LHCN-M2 (cell line): Measurements from ENCODE around the gene DMD. TPM values are rescaled to one million over a fixed set of nuclear protein-coding genes. Genes with fewer than 3 reads are reported as not detected.

ENCODE experiments used
- DNase-seq: peaks from one replicate; pipeline ENCODE4 v3.0.0-alpha.2; 2012; ENCODE audit warnings: low read depth
- total RNA-seq: library from RNA; depleted of rRNA; stranded (reverse); fragments of >200 nt; gene quantifications from 2 replicates; pipeline ENCODE4 v1.2.3, GENCODE V29; 2014

Gene DMD
- total RNA-seq, 1 experiment from 2014 or later, result 7.4 TPM

DNA sequence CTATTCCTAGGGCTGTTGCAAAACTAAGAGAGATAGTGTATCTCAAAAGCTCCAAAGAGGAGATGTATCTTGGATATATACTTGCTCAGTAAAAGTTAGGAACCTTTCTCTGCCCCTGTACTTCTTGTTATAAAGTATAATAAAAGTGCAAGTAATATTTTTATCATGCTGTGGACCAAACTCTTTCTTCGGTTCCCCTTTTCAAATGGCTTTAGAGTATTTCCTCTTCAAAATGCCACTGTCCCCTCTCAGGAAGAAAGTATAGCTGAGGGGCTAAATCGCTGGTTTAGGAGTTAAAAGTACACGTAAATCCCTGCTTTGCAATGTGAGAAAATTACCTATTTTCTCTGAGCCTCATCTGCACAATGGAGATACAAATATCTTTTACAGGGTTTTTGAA is 1970.4 kb downstream of the DMD start:
- no peak for DNase-seq

DNA sequence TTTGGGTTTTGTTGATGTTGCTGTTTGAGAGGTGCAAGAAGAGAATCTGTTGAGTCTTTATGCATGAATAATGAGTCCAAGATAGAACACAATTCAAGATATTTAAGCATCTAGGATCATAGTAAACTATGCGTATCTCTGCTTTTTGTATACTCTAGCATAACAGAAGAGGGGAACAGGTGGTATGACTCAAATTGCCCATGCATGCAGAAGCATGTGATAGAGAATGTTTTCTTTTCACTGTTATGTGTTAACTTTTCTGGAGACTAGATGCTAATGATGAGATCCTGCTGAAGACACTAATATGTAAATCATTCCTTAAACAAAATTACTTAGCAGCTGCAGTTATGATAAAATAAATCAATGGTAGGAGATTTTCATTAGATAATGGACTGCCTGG is 1974.2 kb downstream of the DMD start:
- DNase-seq, result peak; percentile 27

DNA sequence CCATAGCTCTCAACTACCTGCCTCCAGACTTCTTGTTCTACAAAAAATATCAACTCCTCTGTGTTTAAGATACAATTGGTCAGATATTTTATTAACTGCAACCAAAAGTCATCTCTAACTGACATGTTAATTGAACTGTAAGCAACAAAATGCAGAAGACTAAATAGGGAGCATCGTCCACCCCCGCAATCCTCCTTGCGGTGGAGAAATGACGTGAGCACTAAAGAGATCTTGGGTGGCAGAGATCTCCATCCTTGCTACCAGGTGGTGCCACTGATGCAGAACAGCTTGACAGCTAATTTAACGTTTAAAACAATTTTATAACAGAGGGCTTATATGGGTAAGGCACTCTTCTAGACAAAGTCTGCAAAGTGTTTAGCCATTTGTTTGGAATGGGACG is 1975.1 kb downstream of the DMD start:
- DNase-seq, result no peak

DNA sequence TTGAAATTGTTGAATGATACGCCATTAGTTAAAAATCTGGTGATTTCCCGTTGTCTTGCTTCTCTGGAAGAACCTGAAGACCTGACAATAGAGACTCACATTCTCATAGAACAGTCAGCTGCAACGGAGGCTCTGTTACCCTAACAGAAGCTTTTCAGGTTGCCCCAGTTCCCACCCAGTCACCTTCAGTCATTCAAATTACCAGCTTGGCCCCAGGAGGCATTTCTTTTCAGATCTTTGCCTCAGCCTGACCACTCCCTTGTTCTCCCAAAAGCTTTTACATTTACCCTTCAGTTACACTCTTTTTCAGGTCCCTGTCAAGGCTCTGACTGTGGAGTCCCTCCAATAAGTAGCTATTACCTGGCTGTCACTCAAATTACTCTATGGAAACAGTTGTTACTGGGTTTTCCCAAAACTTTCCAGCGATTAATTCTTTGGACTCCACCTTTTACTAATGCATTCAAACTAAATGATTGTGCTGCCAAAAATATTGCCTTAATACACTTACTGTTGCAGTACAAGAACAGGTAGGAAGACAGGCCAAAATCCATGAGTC is 1977.3 kb downstream of the DMD start:
- no peak for DNase-seq

DNA sequence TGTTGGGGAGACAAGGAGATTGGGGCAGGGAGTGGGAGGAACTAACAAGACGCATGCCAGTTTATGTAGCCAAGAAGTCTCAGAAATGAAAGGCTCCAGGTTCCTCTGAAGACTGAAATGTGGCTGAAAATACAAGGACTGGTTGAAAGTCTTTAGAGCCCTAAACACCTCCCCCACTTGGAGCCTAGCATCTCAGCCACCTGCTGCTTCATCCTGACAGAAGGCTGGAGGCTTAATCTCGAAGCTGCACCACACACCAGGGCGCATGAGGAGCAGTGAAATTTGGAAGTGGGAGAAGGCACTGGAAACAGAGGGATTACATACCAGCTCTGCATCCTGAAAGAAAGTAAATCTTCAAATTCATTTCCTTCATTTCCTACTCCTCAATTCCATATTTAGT is 1978.8 kb downstream of the DMD start:
- no peak for DNase-seq

DNA sequence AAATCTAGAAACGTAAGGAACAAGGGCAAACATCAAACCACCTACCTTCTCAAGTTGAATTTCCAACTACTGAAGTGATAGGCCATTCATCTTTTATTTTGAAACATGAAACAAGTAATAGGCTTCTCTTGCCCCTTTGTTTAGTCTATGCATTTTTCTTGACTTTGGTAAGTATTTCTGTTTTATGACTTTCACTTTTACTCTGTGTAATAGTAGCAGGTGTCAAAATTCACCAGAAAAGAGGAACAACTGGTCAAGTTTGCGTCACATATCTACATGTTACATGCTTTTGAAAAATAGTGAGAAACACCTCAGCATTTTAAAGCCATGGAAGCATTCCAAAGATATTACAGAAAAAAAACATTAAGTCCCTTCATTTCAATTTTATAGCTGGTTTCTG is 1982.4 kb downstream of the DMD start:
- no peak for DNase-seq

DNA sequence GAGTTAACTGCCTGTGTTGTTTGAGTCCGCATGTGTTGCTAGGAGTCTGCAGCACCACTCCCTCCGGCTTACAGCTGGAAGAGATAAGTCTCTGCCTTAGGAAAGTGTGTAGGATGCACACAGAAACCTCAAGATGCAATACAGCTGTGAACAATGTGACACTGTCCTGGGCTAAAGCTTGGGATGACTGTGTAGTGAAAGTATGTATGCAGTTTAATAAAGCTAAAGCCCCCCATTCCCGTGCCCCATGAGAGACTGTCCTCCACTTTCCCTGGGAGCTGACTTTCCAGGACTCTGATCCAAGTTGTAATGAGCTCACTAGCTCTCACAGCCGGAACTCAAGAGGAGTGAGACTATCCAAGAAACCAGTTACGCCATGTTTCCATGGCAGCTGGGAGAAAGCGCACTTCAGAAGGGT is 1982.9 kb downstream of the DMD start:
- DNase-seq, result no peak

DNA sequence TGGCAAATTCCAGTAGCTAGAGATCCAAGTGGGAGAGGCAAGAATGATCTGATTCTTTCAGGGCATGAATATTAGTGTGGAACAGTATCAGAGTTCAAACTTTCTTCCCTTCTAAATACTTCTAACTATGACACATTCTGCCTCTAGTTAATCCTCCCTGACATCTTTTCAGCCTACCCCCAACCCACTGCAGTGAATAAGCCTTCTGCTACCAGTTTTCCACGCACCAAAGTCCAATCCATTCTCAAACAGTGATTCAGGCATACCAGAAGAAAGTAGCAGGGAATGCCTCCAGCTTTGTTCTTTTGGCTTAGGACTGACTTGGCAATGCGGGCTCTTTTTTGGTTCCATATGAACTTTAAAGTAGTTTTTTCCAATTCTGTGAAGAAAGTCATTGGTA is 1984.1 kb downstream of the DMD start:
- no peak for DNase-seq

DNA sequence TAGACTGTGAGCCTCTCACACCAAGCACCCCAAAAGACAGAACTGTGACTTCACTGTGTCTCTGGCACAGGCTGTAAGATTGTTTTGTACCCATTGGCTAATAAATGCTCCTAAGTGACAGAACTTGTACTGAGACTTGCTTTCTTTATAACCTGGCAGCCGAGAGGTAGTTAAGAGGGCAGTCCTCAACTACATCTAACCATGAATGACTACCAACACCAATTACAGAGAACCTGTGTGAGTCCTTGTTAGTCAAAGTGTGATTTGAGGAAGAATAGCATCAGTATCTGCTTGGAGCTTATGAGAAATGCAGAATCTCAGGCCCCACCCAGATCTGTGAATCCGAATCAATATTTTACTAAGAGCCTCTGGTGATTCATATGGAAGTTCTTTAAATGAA is 1985.5 kb downstream of the DMD start:
- DNase-seq, result no peak

DNA sequence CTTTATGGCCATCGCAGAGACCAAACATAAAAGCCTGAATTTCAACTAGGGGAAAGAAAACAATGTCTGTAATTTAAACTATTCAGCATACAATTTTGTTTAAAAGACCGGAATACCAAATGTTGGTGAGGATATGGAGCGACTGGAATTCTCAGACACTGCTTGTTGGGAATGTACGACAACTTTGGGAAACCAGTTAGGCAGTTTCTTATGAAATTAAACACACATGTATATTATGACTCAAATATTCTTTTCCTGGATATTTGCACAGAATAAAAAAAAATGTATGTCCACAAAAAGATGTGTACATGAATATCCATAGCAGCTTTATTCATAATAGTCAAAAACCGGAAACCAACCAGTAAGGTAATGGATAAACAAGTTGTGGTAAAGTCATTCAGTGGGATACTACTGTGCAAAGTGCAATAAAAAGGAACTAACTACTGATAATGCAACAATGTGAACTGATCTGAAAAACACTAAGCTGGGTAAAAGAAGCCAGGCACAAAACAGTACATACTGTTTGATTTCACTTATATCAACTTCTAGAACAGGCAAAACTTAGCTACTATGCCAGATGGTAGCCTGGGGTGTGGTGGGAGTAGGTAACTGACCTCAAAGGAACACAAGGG is 1986.9 kb downstream of the DMD start:
- no peak for DNase-seq

DNA sequence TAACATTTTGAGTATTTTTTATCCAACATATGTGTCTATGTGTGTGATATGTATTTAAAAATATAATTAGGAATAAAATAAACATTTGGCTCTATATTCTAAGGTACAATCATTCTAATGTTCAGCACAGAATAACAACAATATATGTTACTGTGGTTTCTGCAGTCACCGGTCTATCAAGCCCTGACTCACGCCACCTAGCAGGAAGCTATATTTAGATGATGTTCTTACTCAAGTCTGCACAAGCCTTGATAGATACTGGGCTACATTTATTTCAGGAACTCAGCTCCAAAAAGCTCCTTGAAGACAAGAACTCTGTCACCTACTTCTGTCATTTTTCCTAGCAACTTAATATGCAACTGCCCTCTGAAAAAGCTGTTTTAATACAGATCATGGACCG is 1987.5 kb downstream of the DMD start:
- DNase-seq, result peak; percentile 56

DNA sequence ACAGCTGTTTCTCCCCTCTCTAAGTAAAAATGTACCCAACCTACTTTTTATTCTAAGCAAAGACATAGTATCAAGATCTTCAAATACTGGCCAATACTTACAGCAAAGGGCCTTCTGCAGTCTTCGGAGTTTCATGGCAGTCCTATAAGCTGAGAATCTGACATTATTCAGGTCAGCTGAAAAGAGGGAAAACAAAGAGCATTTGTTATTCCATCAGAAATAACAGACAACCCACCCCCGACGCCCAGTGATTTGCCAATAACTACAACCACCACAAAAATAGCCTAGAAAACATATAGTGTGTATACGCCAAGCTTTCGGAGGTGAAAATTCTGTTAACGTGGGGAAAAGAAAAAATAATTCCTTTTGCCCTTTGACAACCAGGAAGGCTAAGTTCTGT is 1988.4 kb downstream of the DMD start:
- DNase-seq, result no peak

DNA sequence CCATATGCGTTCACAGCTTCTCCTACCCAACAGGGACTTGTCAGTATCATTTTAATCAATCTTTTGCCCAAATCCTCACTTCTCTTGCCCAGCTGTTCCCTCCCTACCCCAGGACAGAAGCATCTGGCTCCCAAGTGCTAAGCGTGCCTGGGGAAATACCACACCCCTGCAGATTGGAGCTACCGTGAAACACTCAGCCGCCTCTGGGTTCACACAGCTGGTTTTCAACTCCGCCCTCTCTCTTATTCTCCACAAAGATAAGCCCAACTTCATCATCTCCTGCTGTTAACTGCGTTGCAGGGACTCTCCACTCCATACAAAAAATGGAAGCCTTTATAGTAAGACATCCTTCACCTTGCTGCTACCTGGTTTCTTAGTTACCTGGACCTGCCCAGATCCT is 1992.2 kb downstream of the DMD start:
- DNase-seq, result no peak

DNA sequence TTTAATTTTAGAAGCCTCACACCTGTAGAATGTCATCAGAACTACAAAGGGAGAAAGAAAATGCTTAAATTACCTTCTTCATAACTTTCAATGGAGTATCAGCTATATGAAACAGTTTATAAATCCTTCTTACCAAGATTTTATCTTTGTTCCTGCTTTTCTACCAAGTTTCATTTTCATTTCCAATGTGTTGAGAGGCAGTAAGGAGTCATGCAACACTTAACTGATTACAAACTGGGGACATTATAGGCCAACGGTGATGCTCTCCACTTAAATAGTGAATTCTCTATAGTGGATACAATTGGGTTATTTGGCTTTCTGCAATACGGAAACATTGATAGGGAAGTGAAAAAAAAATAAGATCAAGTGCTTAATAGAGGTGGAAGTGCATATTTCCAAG is 1994.3 kb downstream of the DMD start:
- DNase-seq, result no peak

DNA sequence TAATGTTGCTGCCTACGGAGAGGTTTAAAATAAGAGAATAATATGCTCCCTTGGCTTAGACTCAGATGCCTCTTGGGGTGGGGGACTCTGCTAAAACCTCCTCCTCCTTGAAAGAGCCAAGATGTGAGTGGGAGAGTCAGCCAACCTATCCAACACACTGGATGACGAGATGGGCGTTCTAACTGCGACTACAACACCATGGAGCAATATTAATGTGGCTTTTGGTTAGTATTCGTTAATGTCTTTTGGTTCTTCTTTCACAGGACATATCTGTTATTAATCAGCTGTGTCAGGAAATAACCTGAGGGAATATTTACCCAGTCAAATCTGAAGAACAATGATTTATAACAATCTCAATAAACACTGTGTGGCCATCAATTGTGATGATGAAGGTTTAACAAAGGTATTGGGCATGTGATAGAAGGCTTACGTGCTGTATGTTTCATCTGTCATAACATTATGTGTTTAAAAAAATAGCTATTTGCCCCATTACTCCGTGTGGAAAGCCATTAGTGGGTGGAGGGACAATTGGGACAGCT is 1996.0 kb downstream of the DMD start:
- no peak for DNase-seq

DNA sequence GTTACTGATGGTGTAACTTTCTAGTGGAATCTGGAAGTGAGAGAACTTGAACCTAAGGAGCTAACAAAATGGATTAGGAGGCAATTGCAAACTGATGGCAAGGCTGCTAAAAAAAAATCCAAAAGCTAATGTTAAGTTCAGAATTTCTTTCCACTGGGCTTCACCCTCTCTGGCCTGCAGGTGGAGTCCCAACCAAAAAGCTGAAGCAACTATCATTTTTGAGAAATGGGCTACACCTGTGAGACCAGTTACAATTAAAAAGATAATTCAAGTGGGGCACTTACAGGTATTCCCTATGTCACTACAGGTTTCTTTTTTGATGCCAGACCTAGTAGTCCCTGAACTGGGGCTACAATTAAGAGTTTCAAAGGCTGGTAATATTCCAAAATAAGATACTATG is 1997.4 kb downstream of the DMD start:
- DNase-seq, result no peak

DNA sequence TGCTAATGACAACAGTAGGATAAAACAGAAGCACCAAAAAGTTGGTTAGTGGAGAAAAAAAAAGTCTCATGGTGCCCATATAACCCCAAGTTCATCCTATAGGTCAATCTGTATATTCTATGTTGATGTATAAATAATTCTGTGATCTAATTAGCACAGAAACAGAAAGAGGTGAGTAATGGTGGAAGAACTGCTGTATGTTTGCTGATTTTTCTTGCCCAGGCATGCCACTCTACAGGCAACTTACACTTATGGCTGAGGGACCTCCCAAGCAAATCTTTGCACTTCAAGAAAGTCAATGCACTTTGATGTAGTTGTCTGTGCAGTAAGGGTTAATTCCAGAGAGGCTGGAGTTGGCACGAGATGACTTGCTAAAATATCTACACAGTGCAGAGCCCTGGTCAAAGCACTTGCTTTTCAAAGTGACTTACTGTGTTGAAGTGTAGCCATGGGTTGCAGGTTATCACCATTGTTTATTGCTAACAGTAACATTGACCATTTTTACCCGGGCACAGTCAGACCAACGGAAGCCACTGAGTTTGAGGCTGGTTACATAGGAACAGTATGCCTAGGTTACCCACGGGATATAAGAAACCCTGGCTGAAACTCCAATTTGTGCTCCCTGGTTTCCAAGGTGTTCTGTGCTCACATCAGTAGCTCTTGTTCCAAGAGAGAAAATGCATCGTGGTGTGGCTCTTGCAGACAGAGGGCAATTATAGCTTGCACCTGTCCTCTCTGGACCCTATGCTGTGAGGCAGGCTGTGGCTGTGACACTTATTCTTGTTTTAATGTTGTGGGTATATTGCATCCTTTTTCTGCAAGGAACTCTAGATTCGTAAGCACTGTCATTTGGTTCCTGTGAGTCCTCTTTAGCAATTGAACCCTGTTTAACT is 1998.2 kb downstream of the DMD start:
- no peak for DNase-seq

DNA sequence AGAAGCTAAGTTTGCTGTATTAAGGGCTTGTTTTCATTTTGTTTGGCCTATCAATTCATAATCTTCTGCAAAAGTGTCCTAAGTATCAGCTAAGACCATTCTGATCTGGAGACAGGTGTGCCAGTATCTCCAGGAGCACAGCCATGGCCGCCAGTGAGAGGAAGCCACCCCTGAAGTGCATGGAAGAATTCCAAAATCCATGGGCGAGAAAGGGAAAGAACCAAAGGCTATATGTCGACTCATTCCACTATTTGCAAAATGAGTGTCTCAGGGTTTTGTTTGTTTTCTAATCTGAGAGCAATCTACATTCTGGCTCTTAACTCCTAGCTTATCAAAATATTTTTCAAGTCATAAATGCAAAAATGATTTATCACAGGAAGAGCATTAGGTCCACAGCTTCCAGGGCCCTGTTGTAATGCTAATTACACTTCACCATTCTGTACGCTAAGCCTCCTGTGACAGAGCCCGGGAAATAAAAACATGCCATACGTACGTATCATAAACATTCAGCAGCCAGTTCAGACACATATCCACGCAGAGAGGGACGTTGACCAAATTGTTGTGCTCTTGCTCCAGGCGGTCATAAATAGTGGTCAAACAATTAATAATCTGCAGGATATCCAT is 2002.2 kb downstream of the DMD start:
- DNase-seq, result no peak

DNA sequence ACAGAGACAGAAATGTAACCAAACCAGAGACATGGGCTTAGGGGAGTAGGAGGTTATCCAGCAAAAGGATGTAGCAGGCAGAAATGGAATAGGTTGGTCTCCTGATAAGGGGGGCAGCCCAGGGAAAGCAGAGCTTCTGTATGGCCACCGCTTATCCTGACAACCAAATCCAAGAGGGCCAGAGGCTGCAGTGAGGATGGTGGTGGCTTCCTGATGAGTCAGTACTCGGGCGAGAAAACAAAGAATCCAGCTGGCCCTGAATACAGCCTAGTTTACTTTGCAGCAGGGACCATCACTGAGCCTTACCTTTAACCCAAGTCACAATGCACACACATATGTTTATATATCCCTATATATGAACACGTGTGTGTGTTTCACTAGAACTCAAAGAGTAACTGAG is 2009.8 kb downstream of the DMD start:
- no peak for DNase-seq

DNA sequence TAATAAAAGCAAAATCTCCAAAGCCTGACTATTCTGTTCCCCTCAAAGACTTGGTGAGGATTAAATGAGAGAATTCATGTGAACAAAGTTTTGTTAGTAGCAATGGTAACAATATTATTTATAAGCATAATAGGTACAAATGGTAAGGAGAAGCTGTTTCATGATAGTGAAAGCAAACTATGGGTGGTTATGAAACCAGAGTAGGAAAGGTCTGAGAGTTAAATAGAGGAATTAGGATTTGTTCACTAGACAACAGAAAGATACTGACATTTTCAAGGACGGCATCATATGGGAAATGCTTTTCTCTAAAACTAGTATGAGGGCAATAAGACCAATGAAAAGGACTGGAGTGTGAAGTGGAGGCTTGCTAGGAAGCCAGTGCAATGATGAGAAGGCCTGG is 2010.9 kb downstream of the DMD start:
- no peak for DNase-seq

DNA sequence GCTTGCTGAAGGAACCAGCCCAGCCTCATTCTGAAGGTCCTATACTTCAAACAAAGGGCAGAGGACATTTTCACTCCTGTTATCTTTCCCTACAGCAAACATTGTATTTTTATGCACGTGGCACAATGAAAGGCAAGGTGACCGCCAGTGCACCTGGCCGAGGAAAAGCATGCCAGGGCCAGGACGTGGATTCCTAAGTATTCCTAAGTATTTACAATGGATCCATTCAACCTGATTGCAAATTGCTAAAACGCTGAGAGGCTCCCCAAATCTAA is 2011.6 kb downstream of the DMD start:
- no peak for DNase-seq

DNA sequence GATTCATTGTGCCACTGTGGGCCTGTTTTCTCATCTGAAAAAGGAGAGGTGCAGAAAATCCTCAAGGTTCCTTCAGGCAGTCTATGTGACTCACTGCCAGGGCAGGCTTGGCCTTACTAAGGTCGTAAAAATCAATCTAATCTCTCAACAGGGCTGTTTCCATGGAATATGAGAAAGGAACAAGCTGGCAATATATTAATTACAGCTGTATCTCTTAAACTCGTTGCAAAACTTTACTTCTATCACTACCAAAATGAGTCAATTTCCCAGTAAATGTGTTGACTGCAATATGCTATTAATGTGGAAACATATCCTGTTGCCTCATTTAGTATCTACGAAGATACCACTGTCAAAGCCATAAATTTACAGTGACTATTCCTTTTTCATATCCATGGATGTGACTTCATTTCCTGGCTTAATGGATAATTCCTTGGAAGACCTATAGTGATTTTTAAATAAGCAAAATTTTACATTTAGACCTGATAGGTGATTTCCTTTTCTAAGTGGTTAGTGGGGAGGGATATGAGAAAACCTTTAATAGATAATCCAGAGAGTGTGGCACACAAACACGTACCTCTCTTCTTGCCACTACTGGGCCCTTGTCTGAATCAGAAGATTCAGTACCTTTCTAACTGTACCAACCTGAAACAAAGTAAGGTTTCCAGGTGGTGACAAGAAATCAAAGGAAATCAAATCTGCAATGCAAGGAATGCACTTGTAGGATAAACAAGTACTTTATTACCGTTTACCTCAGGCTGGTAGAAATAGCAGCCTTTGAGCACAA is 2012.1 kb downstream of the DMD start:
- DNase-seq, result peak; percentile 3
